ENCODE measurements around the gene ZNF385B.
"Not testable (repeated sequence)": the region's sequence is repeated elsewhere in the genome, so short reads cannot be mapped to it uniquely, and the experiment has no call there.

Gene ZNF385B

GRCh38 chr2:179483131-179483530 is 378.3 kb downstream of the ZNF385B start:
- no peak for DNase-seq (ENCODE audit: low read depth)

DNA sequence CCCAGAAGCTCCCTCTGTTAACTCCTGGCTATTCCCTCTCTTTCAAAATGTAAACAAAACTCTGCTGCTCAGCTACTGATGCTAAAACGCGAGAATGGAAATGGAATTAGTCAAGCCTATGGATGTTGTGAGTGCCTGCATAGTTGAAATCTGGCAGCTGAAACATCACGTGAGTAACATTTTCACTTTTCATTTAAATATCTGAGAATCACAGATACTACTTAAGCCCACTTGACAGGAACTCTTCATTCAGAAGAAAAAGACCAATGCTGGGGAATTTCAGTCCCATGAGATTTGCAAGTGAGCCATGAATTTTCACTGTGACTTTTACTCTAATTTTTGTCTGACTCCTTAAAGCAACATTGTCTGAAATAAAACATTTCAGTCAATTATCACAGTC is 381.5 kb downstream of the ZNF385B start:
- DNase-seq (ENCODE audit: low read depth): no peak

DNA sequence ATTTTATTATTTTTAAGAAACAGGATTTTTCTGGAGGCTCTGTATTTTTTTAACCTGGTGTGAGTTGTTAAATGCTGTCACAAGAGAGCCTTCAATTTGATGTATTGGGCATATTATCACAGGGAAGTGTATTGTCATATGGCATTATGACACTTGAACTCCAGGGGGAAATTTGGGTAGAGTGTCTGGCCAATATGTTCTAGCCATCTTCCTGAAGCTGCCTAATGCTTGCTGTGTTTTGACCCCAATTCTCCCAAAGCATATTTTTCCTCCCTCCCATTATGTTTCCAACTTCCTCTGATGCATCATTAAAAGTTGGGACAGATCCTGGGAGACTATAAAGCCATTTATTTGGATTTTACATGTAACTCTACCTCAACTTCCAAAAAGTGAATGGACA is 382.6 kb downstream of the ZNF385B start:
- no peak for DNase-seq (ENCODE audit: low read depth)

DNA sequence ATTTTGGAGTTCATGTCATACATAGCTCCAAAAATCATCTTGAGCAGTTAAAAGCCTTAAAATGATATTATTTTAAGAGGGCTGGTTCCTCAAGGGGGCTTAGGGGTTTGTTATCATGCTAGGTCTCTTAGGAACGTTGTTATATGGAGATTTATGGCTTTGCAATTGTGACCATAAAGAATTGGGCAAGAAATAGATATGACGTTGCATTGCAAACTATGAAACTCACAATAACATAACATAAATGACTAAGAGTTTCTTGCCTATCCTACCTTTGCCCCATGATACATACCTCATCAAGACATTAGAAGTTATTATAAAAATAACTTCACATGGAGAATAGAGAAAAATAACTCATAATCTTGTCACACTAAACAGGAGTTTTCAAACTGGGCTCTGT is 390.4 kb downstream of the ZNF385B start:
- DNase-seq (ENCODE audit: low read depth): no peak

- no peak for DNase-seq (ENCODE audit: low read depth)
These were observed 391.3 kb downstream of the ZNF385B start for GRCh38 chr2:179470089-179470488.

DNA sequence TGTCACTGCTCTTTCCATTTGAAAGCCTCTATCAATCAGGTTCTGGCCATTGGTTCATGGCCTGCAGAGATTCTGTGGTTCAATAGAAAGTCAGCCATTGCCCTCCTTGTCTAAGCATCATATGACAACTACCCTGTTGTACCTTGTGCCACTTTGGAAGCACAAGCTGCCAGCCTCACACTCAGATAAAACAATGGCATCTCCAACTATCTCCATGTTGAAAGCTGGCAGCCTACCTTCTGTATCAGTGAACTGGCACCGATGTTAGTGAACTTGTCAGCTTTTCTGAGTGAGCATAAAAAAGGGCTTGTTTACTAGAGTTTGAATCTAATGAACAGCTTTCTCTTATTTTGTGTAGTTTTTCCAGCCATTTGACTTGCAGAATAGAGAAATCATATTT is 393.5 kb downstream of the ZNF385B start:
- DNase-seq (ENCODE audit: low read depth): no peak

- no peak for DNase-seq (ENCODE audit: low read depth)
These were observed 394.3 kb downstream of the ZNF385B start for GRCh38 chr2:179467111-179467510.

GRCh38 chr2:179461420-179461819 is 400.0 kb downstream of the ZNF385B start:
- no peak for DNase-seq (ENCODE audit: low read depth)

- no peak for DNase-seq (ENCODE audit: low read depth)
These were observed 401.1 kb downstream of the ZNF385B start for GRCh38 chr2:179460181-179460929.

- DNase-seq (ENCODE audit: low read depth): not testable (repeated sequence)
These were observed 403.3 kb downstream of the ZNF385B start for GRCh38 chr2:179458113-179458512.

GRCh38 chr2:179455824-179456223 is 405.6 kb downstream of the ZNF385B start:
- DNase-seq (ENCODE audit: low read depth): no peak

DNA sequence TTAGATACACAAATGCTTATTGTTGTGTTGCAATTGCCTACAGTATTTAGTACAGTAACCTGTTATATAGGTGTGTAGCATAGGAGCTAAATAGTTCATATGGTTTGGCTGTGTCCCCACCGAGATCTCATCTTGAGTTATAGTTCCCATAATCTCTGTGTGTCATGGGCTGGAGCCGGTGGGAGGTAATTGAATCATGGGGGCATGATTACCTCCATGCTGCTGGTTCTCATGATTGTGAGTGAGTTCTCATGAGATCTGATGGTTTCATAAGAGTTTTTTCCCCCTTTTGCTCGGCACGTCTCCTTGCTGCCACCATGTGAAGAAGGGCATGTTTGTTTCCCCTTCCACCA is 406.3 kb downstream of the ZNF385B start:
- no peak for DNase-seq (ENCODE audit: low read depth)

DNA sequence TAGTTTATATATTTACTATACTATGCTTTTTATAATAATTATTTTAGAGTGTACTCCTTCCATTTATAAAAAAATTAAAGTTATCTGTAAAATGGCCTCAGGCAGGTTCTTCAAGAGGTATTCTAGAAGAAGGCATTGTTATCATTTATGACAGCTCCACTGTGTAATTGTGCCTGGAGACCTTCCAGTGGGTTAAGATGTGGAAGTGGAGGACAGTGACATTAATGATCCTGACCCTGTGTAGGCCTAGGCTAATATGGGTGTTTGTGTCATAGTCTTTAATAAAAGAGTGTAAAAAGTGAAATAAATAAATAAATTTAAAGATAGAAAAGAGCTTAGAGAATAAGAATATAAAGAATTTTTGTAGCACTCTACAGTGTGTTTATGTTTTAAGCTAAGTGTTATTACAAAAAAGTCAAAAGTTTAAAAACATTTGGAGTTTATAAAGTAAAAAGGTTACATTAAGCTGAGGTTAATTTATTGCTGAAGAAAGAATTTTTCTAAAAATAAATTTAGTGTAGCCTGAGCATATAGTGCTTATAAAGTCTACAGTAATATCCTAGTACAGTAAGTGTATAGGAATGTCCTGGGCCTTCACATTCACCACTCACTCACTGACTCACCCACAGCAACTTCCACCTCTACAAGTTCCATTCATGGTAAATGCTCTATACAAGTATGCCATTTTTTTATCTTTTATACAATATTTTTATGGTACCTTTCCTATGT is 406.8 kb downstream of the ZNF385B start:
- DNase-seq (ENCODE audit: low read depth): no peak

DNA sequence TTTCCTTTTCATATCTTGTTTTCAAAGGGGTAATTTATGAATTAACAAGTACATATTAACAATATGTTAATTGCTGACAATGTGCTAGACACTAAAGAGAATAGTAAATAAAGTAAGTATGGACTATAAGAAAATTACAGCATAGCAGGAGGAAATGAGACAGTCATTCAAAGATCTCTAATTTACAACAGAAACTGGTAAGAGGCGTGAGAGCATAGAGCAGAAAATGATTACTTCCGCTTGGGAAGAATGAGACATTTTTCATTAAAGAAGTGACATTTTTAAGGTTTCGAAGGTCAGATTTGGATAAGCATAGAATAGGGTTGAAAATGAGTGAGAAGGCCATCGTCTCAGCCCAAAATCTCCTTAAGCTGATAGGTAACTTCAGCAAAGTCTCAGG is 412.4 kb downstream of the ZNF385B start:
- DNase-seq (ENCODE audit: low read depth): no peak

DNA sequence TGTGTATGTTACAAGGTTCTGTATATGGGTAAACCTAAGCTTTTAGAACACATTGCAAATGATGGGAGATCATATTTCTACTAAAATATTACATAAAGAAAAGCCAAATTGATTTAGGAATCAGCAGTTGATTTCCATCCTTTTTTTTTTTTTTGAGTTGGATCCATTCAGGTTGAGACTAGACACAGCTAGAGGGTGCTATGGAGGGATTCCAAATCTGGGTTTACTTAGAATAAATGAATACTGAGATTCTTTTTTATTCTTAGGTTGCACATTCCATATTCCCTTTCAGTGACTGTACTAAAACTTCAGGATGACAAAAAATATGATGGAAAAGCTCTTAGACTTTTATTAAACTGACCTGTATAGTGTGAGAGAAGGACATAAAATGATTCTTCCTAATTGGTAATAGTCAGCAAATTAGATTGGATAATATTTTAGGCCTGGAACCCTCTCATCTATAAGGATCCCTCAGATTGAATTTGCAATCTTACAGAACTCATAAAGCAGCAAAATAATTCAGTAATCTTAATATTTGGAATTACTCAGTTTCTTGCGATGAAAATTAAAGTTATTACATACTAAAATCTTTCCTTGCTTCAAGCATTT is 413.5 kb downstream of the ZNF385B start:
- DNase-seq (ENCODE audit: low read depth): no peak

DNA sequence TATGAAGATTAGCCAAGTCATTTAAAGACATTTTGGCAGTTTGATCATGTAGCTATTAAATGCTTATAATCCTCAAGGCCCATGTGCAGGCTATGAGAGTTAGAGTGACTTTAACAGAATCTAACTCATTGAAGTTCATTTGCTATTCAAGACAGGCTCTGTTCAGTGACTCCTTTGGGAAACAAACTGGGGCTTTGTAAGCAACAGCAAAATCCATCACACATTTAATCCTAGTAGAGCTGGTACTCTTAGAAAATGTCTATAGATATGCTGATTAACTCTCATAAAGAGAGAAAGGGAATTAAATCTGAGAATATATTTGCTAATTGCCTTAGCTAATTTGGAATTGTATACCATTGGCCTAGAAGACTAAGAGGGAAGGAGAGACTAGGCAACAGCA is 414.0 kb downstream of the ZNF385B start:
- DNase-seq (ENCODE audit: low read depth): no peak

DNA sequence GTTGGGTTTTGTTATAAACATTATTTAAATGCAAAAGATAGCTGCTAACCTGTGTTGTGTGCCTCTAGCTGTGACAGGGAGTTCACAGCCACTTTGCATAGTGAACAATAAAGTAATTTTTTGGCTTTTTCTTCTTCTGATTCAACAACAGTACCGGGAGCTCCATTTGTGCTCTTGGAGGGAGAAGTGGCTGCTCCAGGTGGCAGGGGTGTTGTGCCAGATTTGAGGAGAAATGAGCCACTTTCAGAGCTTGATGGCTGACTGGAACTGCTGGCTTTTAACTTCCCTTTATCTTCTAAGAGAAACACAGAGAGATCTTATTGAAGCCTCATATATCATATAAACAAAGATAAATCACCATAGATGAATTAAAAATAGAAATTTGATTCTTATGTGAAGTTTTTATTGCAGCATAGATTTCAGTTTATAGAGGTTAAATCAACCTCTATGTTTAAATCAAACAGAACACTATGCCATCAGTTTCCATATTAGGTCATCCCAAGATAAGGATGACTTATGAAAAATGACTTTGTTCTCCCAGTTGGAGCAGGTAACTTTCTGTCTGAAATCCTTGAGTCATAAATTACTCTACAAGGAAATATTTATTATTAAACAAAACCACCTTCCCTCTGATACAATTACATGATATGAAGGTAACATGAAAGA is 414.8 kb downstream of the ZNF385B start:
- DNase-seq (ENCODE audit: low read depth): no peak

DNA sequence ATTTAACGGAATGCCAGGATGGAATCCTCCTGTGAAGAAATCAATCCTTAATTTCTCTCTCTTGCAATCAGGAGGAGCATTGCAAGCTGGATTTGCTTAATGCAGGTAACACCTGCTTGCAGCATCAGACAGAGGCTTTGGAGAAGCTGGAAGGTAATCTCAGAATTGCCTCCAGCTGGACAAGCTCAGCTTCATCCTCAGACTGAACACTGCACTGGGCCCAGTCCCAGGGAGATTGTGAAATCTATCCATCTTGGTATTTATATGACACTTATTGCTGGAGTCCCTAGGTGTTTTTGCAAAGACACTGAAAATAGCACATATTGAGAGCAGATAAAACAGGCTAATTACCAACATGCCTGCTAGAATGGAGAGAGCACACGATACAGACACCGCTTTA is 417.4 kb downstream of the ZNF385B start:
- no peak for DNase-seq (ENCODE audit: low read depth)

- no peak for DNase-seq (ENCODE audit: low read depth)
These were observed 418.2 kb downstream of the ZNF385B start for GRCh38 chr2:179443180-179443579.

- DNase-seq (ENCODE audit: low read depth): no peak
These were observed 419.2 kb downstream of the ZNF385B start for GRCh38 chr2:179442206-179442605.

DNA sequence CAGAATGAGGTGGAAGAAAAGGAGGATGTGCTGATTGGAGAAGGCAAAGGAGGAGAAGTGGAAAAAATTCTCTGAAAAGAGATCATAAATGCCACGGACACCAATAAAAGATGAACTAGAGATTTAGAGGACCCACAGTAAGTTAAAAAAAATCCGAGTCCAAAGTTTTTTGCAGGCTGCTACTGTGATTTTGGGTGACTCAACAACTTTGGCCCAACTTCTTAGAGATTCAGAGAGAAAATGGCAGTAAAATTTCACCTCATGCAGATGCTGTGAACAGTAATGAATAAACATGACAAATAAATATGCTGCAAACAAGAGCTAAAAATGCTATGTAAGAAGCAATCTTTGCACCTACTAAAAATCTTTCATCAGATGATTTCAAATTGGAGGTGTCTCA is 419.9 kb downstream of the ZNF385B start:
- DNase-seq (ENCODE audit: low read depth): no peak

DNA sequence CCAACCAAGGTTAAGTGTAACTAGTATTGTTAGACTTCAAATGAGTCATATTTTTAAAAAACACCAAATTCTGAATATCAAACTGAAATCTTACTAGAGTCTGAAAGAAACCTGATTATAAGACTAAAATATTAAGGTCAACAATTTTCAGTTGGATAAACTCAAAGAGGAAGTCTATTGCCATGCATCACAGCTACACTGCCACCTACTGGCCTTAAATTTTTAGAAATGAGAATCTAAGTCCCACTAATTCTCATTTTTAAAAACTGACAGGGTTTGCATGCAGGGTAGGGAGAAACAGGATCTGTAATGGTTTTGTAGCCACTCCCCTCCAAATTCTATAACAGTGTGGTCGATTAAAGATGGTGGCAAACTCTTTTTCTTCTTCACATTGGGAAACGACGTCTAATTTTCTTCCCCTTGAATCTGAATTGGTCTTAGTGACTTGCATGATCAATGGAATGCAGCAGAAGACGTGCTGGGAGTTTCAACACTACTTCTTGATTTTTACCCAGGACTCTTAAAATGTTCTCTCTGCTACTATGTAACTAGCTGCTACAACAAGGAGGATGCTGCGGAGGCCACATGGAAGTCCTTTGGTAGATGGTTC is 420.7 kb downstream of the ZNF385B start:
- DNase-seq (ENCODE audit: low read depth): no peak

All from stimulated activated CD8-positive, alpha-beta memory T cell treated with anti-CD3 and anti-CD28 coated beads, Interleukin-12 subunit alpha, Interleukin-12 subunit beta, amount 100 ng/mL, for 1 hour (primary cell).